Measurements from ENCODE around the gene PDE6H.

Gene PDE6H

DNA sequence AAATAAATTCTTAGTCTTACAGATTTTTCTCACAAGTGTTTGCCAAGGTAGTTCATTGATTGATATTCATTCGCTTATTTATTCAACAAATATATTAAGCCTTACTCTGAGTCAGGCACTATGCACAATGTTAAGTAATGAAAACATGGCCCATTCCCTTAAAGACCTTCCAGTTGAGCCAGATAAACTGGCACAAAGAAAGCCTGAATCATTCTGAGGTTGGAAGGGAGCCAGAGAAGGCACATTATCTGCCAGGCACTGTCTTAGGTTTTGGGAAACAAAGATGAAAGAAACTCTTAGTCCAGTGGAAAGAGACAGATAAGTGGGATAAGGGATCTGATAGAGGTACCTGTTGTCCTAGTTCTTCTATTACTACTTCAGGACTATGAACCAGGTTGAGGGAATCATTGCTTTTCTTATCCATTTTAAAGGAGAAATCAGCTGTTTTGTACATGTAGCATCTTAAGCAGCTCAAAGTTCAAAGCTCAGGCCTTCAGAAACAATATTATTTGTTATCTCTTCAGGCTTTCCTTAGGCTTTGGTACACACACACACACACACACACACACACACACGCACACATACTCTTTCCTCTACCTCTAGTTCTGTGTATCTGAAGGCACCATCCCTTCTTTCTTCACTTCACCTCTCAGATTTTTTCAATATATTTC lies 27.0 kb downstream of the PDE6H start:
- in situ Hi-C loops (cut with MboI; ENCODE audit: low sequenced_read_pairs), result no loop called here

DNA sequence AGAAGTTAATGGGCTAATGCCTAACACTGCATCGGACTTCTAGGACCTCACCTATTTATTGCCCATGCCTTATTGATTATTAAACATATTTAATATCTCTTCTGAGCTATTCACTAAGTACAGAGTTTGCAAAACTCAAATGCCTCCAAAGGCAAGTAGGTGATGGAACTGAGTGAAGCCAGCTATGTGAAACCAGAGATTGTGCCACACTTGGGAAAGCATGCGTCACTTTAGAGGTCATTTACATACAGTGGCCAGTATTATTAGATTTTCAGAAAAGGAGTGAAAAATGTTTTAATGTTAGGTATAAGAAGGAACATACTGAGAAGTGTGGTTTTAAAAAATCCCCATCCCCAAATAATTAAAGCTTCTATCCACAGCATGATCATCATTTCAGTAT lies 27.7 kb downstream of the PDE6H start:
- in situ Hi-C loops (cut with MboI; ENCODE audit: low sequenced_read_pairs), result no loop called here

DNA sequence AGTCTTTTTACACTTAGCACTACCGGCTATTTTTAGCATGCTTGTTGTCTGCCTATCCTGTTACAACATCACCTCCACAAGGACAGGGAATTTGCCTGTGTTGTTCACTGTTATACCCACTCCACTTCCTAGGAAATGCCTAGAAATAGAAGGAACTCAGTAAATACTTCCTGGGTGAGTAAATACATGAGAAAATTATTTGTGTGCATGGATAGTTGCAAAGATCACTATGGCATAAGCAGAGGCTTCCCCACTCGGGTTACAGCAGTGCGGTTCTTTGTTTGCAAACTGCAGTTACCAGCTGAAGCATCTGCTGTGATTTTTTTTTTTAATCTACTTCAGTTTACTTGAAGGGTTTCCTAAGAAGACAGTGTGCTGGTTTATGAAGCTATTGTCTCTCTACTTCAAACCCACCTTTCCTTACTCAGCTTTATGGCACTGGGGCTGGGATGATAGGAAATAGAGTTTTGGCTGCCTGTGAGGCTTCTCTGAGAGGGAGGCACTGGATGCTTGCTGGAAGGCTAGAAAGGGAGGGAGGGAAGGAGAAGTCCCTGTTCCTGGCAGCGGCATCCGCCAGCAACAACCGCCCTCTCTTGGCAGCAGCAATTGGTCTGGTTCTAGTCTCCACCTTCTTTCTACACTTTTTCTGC lies 29.0 kb downstream of the PDE6H start:
- in situ Hi-C loops (cut with MboI; ENCODE audit: low sequenced_read_pairs), result no loop called here

DNA sequence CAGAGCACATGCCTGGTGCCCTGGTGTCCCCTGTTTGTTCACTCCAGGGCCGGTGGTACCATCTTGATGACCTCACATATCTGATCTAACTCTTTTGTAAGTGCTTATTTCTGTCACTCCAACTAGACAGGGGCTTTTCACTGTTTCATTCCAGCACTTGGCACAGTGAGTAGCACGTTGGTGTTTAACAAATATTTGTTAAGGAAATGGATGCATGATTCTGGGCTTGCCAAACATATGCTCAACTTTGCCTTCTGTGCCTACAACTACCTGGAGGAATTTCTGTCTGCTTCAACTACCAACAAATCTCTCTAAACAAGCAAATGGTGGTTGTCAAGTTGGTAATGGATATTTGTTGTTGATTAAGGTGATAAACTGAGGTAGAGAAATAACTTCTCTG lies 31.6 kb downstream of the PDE6H start:
- in situ Hi-C loops (cut with MboI; ENCODE audit: low sequenced_read_pairs), result no loop called here

DNA sequence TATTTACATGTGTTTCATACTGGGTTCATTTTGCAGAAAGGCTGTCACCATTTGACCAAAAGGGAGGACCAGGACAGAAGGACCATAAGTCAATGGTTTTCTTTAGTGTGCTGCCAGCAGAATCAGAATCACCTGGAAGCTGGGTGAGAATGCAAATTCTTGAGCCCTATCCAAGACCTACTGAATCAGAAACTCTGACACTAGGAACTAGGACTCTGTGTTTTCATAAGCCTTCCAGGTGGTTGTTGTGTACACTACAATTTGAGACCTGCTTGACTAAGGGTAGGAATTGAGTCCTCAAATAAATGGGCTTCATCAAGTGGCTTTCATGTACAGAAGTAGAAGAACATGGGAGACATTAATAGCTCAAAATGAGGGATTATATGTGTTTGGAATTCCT lies 32.2 kb downstream of the PDE6H start:
- in situ Hi-C loops (cut with MboI; ENCODE audit: low sequenced_read_pairs), result no loop called here

DNA sequence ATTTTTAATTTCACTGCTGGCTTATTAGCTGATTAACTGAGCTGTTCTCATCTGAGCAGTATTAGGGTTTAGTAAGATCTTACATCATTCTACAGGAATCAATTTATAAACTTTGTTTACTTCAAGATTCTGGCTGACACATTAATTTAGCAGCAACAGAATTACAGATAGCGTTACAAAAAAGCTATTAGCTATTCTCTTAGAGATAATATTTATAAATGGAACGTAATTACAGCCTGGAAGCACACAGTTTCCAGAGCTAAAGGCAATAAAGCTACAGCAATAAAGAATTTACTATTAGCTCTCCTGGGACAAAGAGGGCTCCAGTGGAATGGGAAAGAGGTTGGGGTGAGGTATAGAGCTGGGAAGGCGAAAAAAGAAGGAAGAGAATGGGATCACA lies 34.7 kb downstream of the PDE6H start:
- in situ Hi-C loops (cut with MboI; ENCODE audit: low sequenced_read_pairs), result no loop called here

DNA sequence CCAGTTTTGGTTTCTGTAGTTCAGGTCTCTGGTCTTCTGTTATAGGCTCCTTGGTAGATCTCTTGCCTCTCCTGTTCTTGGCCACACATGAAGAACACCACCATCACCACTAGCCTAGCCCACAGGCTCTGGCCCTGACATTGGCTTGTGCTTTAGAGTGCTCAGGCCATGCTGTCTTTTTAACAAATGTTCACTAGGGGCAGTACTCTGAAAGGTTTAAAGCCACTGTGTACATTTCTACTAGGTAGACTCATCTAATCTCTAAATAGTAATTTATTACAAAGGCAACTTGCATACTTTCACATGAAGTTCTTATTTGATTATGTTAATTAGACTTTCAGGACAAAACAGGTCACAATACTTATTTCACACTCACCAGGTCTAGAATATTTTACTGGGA lies 38.3 kb downstream of the PDE6H start:
- in situ Hi-C loops (cut with MboI; ENCODE audit: low sequenced_read_pairs), result no loop called here

DNA sequence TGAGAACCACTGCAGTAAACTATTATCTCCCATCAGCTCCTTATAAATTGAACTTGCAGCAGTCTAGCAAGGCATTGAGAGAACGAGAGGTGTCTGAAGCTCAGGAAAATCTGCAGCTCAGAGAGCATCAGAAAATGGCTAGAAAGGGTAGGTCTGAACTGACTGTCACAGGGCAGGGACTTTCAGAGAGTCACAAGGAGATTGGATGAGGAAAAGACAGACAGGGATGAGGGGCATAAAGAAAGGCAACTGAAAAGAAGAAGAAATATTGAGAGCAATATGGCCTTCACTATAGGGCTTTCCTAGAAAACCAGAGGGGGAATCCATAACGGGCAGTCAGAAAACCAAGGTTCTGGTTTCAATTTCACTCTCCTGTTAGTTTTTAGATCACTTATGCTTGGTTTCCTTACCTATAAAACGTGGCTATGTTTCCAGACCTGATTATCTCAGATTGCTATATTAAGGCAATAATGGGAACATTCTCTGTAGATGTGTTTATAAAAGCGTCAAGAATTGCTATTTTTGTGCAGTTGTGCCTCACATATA lies 40.9 kb downstream of the PDE6H start:
- in situ Hi-C loops (cut with MboI; ENCODE audit: low sequenced_read_pairs), result no loop called here

DNA sequence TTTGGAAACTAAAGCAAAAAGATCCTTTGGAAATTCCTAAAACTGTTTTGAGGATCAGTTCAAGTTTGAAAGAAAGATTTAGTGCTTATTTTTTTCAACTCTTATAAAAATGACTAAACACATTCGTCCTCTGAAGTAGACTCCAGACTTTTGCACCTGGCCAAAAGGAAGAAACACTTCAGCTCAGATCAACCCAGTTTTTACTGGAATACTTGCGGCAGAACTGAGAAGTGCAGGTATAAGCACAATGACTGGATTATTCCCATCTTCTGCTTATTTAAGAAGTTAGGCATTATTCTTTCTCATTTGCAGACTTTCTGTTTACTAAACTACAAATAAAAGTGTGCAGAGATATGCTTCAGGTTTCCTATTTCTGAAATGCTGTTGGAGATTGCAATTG lies 41.9 kb downstream of the PDE6H start:
- in situ Hi-C loops (cut with MboI; ENCODE audit: low sequenced_read_pairs), result no loop called here

DNA sequence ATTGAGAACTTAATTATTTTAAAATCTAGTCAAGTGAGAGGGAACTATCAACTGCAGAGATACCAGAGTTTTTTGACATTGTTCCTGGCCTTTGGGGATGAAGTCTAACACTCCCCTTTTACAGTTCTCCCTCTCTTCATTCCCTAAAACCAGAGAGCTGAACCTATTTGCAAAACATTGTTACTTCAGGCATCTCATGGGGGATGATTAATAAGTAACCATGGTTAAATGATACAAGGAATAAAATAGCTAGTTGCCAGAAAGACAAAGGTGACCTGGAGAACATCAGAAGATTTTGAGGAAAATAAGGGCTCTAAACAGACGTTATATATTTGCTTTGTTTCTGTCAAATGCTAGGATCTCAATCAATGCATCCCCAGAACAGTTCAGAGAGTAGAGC lies 42.3 kb downstream of the PDE6H start:
- in situ Hi-C loops (cut with MboI; ENCODE audit: low sequenced_read_pairs), result no loop called here

DNA sequence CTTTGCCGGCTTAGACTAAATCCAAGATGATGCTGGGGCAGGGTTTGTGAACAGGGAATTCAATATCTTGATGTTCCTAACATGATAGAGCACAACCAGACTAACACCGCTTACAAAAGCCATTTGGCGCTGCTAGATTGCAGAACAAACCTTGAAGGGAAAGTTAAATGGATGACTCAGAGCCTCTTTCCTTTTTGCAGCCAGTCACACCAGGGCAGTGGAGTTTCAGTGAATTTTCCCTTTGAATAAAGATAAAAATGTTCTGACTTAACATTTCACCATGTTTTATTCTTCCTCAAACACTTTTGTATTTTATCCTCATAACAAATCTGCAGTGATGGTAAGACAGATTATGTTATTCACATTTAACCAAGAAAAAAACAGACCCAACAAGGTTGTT lies 47.3 kb downstream of the PDE6H start:
- in situ Hi-C loops (cut with MboI; ENCODE audit: low sequenced_read_pairs), result no loop called here
